Mammary epithelial cell (primary cell): ENCODE measurements around the gene FOXS1.
"Not testable (repeated sequence)": the region's sequence is repeated elsewhere in the genome, so short reads cannot be mapped to it uniquely, and the experiment has no call there.

Experiments used
- EZH2 ChIP-seq: IDR thresholded peaks from 2 replicates; pipeline ENCODE4 v1.6.1; 2012; ENCODE audit warnings: low read length, inconsistent platforms, borderline replicate concordance
- TF ChIP-seq, protein P1 (sequence below), 2 donors: IDR thresholded peaks in 1 of 2; conservative IDR thresholded peaks in 1 of 2; 2 replicates each; pipeline ENCODE4 v1.5.1; 2011 to 2012; ENCODE audit warnings: inconsistent platforms in 2 of 2, low read length in 2 of 2, mild to moderate bottlenecking in 2 of 2, control low read depth in 1 of 2, low read depth in 1 of 2; ENCODE audit not compliant: insufficient read depth in 1 of 2; ENCODE audit errors: extremely low read depth in 1 of 2

DNA sequence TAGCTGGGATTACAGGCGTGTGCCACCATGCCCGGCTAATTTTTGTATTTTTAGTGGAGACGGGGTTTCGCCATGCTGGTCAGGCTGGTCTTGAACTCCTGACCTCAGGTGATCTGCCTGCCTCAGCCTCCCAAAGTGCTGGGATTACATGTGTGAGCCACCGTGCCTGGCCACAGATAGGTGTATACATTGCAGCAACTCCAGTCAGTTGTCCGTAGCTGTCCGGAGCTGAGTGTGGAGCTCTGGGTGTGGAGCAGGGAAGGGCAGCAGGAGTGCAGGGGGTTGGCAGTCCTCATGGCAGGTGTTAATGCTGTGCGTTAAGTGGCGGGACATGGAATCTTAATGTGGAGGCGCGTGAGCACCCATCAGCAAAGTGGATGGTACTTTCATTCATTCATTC lies 17.4 kb downstream of the FOXS1 start:
- not testable (repeated sequence) for TF ChIP-seq EZH2
- TF ChIP-seq, protein P1, sequence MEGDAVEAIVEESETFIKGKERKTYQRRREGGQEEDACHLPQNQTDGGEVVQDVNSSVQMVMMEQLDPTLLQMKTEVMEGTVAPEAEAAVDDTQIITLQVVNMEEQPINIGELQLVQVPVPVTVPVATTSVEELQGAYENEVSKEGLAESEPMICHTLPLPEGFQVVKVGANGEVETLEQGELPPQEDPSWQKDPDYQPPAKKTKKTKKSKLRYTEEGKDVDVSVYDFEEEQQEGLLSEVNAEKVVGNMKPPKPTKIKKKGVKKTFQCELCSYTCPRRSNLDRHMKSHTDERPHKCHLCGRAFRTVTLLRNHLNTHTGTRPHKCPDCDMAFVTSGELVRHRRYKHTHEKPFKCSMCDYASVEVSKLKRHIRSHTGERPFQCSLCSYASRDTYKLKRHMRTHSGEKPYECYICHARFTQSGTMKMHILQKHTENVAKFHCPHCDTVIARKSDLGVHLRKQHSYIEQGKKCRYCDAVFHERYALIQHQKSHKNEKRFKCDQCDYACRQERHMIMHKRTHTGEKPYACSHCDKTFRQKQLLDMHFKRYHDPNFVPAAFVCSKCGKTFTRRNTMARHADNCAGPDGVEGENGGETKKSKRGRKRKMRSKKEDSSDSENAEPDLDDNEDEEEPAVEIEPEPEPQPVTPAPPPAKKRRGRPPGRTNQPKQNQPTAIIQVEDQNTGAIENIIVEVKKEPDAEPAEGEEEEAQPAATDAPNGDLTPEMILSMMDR (conservative IDR thresholded peaks at IDR 0.05 in 1 of 2, IDR thresholded peaks at IDR 0.05 in 1 of 2; ENCODE audit: extremely low read depth in 1 of 2, insufficient read depth in 1 of 2, low read depth in 1 of 2, low read length in 2 of 2) = not testable (repeated sequence)
